Measurements from ENCODE around the gene ANKRD63. TPM values are rescaled to one million over a fixed set of nuclear protein-coding genes. Genes with fewer than 3 reads are reported as not detected.

Gene ANKRD63
- total RNA-seq, 2 experiments from 2014 or later = 0.17 TPM; not detected in 1

- POLR2A ChIA-PET = no interaction called here
- CTCF ChIA-PET = interaction anchor here (0.6 to 1.1 kb wide), 2 partner anchors 15 to 19 kb away, joined by 3 to 9 read pairs; no protein-coding TSS in a partner anchor
Measured at GRCh38 chr15:40256638-40257235, 26.1 kb downstream of the ANKRD63 start.

GRCh38 chr15:40255033-40255432, 27.8 kb downstream of the ANKRD63 start:
- ChIA-PET CTCF (interaction anchor here (1.1 to 1.5 kb wide), 2 partner anchors 19 to 24 kb away, joined by 6 to 10 read pairs; no protein-coding TSS in a partner anchor), POLR2A (interaction anchor here (0.6 kb wide), 1 partner anchor 215 kb away, joined by 9 read pairs; no protein-coding TSS in a partner anchor)

- POLR2A ChIA-PET = interaction anchor here (0.6 kb wide), 1 partner anchor 215 kb away, joined by 9 read pairs; no protein-coding TSS in a partner anchor
- CTCF ChIA-PET = interaction anchor here (0.9 to 1.5 kb wide), 4 partner anchors 20 to 55 kb away, joined by 3 to 10 read pairs (median 4); no protein-coding TSS in a partner anchor
Measured at GRCh38 chr15:40254452-40254851, 28.4 kb downstream of the ANKRD63 start.

GRCh38 chr15:40253167-40253790, 29.6 kb downstream of the ANKRD63 start:
- POLR2A ChIA-PET = no interaction called here
- CTCF ChIA-PET = no interaction called here

GRCh38 chr15:40252438-40253166, 30.3 kb downstream of the ANKRD63 start:
- ChIA-PET CTCF (no interaction called here), POLR2A (no interaction called here)

- ChIA-PET CTCF (no interaction called here), POLR2A (no interaction called here)
Measured at GRCh38 chr15:40252141-40252437, 30.8 kb downstream of the ANKRD63 start.

- POLR2A ChIA-PET = interaction anchor here (0.5 kb wide), 1 partner anchor 8 kb away, joined by 3 read pairs; no protein-coding TSS in a partner anchor
- CTCF ChIA-PET = interaction anchor here (1.5 kb wide), 1 partner anchor 23 kb away, joined by 6 read pairs; no protein-coding TSS in a partner anchor
Measured at GRCh38 chr15:40251486-40252140, 31.3 kb downstream of the ANKRD63 start.

GRCh38 chr15:40250771-40251483, 31.9 kb downstream of the ANKRD63 start:
- POLR2A ChIA-PET = interaction anchor here (0.5 kb wide), 1 partner anchor 8 kb away, joined by 3 read pairs; no protein-coding TSS in a partner anchor
- CTCF ChIA-PET = interaction anchor here (1.5 kb wide), 1 partner anchor 24 kb away, joined by 6 read pairs; no protein-coding TSS in a partner anchor

- ChIA-PET POLR2A (no interaction called here), CTCF (interaction anchor here (1.5 kb wide), 1 partner anchor 24 kb away, joined by 6 read pairs; no protein-coding TSS in a partner anchor)
Measured at GRCh38 chr15:40250304-40250656, 32.6 kb downstream of the ANKRD63 start.

- ChIA-PET CTCF (interaction anchor here (1.4 to 1.5 kb wide), 2 partner anchors 25 to 29 kb away, joined by 3 to 6 read pairs; no protein-coding TSS in a partner anchor), POLR2A (no interaction called here)
Measured at GRCh38 chr15:40249477-40250303, 33.2 kb downstream of the ANKRD63 start.

GRCh38 chr15:40248006-40248783, 34.7 kb downstream of the ANKRD63 start:
- ChIA-PET CTCF (no interaction called here), POLR2A (no interaction called here)

- POLR2A ChIA-PET = no interaction called here
- CTCF ChIA-PET = interaction anchor here (1.1 to 1.7 kb wide), 3 partner anchors 21 to 58 kb away, joined by 3 to 5 read pairs (median 3); no protein-coding TSS in a partner anchor
Measured at GRCh38 chr15:40247406-40247971, 35.4 kb downstream of the ANKRD63 start.

- CTCF ChIA-PET = interaction anchor here (1.1 to 1.7 kb wide), 3 partner anchors 20 to 58 kb away, joined by 3 to 5 read pairs (median 3); no protein-coding TSS in a partner anchor
- POLR2A ChIA-PET = no interaction called here
Measured at GRCh38 chr15:40246496-40247280, 36.2 kb downstream of the ANKRD63 start.

- CTCF ChIA-PET = interaction anchor here (1.2 to 1.7 kb wide), 2 partner anchors 33 to 59 kb away, joined by 4 to 5 read pairs; no protein-coding TSS in a partner anchor
- POLR2A ChIA-PET = interaction anchor here (0.6 kb wide), 1 partner anchor 199 kb away, joined by 3 read pairs; no protein-coding TSS in a partner anchor
Measured at GRCh38 chr15:40245666-40246450, 37.0 kb downstream of the ANKRD63 start.

GRCh38 chr15:40244961-40245523, 37.8 kb downstream of the ANKRD63 start:
- ChIA-PET CTCF (interaction anchor here (1.2 kb wide), 1 partner anchor 34 kb away, joined by 4 read pairs; no protein-coding TSS in a partner anchor), POLR2A (interaction anchor here (0.6 kb wide), 1 partner anchor 200 kb away, joined by 3 read pairs; no protein-coding TSS in a partner anchor)
